Fibroblast of pulmonary artery (primary cell): ENCODE data around the gene ABCB9.
"Not testable (repeated sequence)": the region's sequence is repeated elsewhere in the genome, so short reads cannot be mapped to it uniquely, and the experiment has no call there.

Source experiments
- DNase-seq: peaks from one replicate; pipeline ENCODE4 v3.0.0-alpha.2; 2010; ENCODE audit warnings: low read depth
- H3K4me3 ChIP-seq: replicated peaks from 2 replicates; pipeline ENCODE4 v1.5.1; 2011; ENCODE audit warnings: low read depth, mild to moderate bottlenecking, control low read depth, low read length, moderate library complexity
- CTCF ChIP-seq: IDR thresholded peaks from 2 replicates; pipeline ENCODE4 v1.5.1; 2011; ENCODE audit warnings: mild to moderate bottlenecking, control low read depth, low read length, inconsistent platforms; ENCODE audit errors: missing control alignments

Gene ABCB9

GRCh38 chr12:122946690-122947341 is 19.4 kb downstream of the ABCB9 start:
- peak; percentile 97 for DNase-seq
- TF ChIP-seq CTCF = peak; percentile 41
- H3K4me3 ChIP-seq = no peak overlapping the region

- TF ChIP-seq CTCF = no peak
- peak; percentile 33 for DNase-seq
- H3K4me3 ChIP-seq = no peak overlapping the region
Observed at GRCh38 chr12:122944605-122945592, 21.4 kb downstream of the ABCB9 start.

- TF ChIP-seq CTCF = no peak
- H3K4me3 ChIP-seq = no peak overlapping the region
- peak; percentile 25 for DNase-seq
Observed at GRCh38 chr12:122943196-122943595, 23.1 kb downstream of the ABCB9 start.

- no peak for TF ChIP-seq CTCF
- no peak for DNase-seq
- no peak overlapping the region for H3K4me3 ChIP-seq
Observed at GRCh38 chr12:122942637-122943036, 23.6 kb downstream of the ABCB9 start.

DNA sequence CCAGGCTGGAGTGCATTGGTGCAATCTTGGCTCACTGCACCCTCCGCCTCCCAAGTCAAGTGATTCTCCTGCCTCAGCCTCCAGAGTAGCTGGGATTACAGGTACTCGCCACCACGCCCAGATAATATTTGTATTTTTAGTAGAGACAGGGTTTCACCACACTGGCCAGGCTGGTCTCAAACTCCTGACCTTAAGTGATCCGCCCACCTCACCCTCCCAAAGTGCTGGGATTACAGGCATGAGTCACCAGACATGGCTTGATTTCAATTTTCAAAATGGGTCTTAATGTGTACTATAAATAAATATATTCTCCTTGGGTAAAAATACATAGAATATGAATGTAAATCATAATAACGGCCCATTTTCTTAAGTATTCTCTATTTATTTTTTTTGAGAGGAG is 24.9 kb downstream of the ABCB9 start:
- not testable (repeated sequence) for H3K4me3 ChIP-seq
- peak; percentile 42 for DNase-seq

DNA sequence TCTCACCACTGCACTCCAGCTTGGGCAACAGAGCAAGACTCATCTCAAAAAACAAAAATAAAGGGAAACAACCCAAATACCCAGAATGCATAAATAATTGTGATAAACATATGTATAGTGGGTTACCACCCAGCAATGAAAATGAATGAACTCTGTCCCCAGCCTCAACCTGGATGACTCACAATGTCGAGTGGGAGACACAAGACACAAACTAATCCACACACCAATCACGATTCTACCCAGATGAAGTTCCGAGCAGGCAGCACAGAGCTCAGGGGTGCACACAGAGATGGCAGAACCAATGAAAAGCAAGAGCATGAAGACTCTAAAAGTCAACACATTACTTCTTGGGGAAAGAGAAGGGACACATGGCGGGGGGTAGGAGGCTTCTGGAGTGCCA is 27.1 kb downstream of the ABCB9 start:
- DNase-seq = no peak
- H3K4me3 ChIP-seq = no peak overlapping the region
- no peak for TF ChIP-seq CTCF

DNA sequence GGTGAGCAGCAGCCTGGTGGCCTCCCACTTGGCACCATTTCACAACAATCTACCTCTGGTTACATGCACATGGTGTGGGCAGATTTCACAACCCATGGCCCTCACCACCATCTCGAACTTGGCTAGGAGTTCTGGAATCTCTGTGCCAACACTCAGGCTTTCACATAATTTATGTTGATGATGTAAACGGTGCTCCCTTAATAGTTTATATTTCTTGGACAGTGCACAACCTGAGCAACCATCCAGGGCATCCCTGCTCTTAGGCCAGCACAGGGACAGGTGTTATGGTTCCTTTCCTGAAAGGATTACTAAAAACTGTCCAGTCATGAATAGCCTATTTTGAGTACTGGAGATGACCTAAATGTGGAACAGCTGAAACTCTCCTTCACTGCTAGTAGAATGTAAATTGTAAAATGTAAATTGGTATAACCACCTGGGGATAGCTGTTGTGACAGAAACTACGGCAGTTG is 28.6 kb downstream of the ABCB9 start:
- DNase-seq = no peak
- TF ChIP-seq CTCF = no peak
- H3K4me3 ChIP-seq = no peak overlapping the region
